Neural cell (in vitro differentiated cells): Measurements from ENCODE around the gene ZNF552.

Experiments
- EP300 ChIP-seq: fragments of 450-650 bp; conservative IDR thresholded peaks from 2 replicates; pipeline ENCODE4 v1.6.1; 2014; ENCODE audit warnings: antibody characterized with exemption, mild to moderate bottlenecking, moderate library complexity; ENCODE audit not compliant: poor library complexity, severe bottlenecking
- EZH2 ChIP-seq: fragments of 200-600, 300-800 bp; shearing (Covaris generic), sonication (generic); IDR thresholded peaks from 2 replicates; pipeline ENCODE4 v1.6.1; 2014; ENCODE audit warnings: antibody characterized with exemption, low read length, borderline replicate concordance, mild to moderate bottlenecking; ENCODE audit not compliant: insufficient read depth, poor library complexity, severe bottlenecking
- MXI1 ChIP-seq: fragments of 450-650 bp; conservative IDR thresholded peaks from 2 replicates; pipeline ENCODE4 v1.6.1; 2014; ENCODE audit warnings: antibody characterized with exemption, mild to moderate bottlenecking; ENCODE audit not compliant: poor library complexity, severe bottlenecking
- RAD21 ChIP-seq: fragments of 450-650 bp; conservative IDR thresholded peaks from 2 replicates; pipeline ENCODE4 v1.6.1; 2014; ENCODE audit warnings: antibody characterized with exemption, mild to moderate bottlenecking, moderate library complexity
- SMC3 ChIP-seq: fragments of 450-650 bp; conservative IDR thresholded peaks from 2 replicates; pipeline ENCODE4 v1.6.1; 2014; ENCODE audit warnings: antibody characterized with exemption, mild to moderate bottlenecking, moderate library complexity; ENCODE audit not compliant: poor library complexity
- TAF1 ChIP-seq: IDR thresholded peaks from 2 replicates; pipeline ENCODE4 v1.6.1; 2012; ENCODE audit warnings: low read depth
- TF ChIP-seq, protein P1 (sequence below): fragments of 450-650 bp; IDR thresholded peaks from 2 replicates; pipeline ENCODE4 v1.5.1; 2014; ENCODE audit warnings: antibody characterized with exemption, mild to moderate bottlenecking, moderate library complexity; ENCODE audit not compliant: poor library complexity, severe bottlenecking

- TF ChIP-seq, protein P1, sequence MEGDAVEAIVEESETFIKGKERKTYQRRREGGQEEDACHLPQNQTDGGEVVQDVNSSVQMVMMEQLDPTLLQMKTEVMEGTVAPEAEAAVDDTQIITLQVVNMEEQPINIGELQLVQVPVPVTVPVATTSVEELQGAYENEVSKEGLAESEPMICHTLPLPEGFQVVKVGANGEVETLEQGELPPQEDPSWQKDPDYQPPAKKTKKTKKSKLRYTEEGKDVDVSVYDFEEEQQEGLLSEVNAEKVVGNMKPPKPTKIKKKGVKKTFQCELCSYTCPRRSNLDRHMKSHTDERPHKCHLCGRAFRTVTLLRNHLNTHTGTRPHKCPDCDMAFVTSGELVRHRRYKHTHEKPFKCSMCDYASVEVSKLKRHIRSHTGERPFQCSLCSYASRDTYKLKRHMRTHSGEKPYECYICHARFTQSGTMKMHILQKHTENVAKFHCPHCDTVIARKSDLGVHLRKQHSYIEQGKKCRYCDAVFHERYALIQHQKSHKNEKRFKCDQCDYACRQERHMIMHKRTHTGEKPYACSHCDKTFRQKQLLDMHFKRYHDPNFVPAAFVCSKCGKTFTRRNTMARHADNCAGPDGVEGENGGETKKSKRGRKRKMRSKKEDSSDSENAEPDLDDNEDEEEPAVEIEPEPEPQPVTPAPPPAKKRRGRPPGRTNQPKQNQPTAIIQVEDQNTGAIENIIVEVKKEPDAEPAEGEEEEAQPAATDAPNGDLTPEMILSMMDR = no peak
- TF ChIP-seq RAD21 (no peak), MXI1 (no peak), TAF1 (no peak), SMC3 (no peak), EP300 (no peak), EZH2 (no peak)
These were observed 26.5 kb downstream of the ZNF552 start for GRCh38 chr19:57788114-57788692.
